GM18868 (cell line): ENCODE data around the gene CDADC1.

ENCODE experiments used
- ATAC-seq: cut with Tn5 transposase; IDR thresholded peaks from one replicate; pipeline ENCODE4 v1.9.1; 2021; ENCODE audit warnings: mild to moderate bottlenecking, moderate library complexity; ENCODE audit not compliant: unreplicated experiment

Gene CDADC1

DNA sequence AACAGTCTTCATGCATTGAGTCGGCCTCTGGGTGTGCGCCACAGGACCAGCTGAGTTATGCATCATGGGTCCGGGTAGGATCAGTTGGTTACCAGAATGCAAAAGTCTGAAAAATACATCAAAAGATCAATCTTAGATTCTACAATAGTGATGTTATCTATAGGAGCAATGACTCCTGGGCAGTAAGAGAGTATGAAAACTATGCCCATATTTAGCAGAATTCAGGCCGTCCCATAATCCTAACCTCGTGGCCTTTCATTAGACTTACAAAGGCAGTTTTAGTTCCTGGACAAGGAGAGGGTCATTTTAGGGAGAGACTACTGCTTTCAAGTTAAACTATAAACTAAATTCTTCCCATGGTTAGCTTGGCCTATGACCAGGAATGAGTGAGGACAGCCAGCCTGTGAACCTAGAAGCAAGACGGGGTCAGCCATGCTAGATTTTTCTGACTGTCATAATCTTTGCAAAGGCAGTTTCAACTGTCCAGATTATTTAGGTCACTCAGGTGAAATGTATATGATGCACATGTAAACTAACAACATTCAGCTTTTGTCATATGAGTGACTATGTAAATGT is 11.8 kb upstream of the CDADC1 start:
- ATAC-seq = no peak

DNA sequence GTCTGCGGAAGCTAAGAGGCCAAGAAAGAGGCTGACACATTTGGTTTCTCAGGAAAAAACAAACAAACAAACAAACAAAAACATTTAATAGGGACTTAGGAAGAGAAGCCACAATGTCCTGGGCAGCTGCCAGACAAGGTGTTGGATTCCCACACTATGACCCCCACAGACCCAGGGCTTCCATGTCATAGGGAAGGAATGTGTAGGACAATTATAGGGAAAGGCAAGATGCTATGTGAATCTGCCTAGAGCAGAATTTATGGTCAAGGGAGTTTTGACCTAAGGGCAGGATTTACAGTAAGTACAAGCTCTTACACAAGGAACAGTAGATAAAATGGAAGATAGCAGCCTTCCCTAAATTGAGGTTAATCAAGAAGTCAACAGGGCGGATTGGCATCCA is 9.1 kb upstream of the CDADC1 start:
- ATAC-seq = no peak

DNA sequence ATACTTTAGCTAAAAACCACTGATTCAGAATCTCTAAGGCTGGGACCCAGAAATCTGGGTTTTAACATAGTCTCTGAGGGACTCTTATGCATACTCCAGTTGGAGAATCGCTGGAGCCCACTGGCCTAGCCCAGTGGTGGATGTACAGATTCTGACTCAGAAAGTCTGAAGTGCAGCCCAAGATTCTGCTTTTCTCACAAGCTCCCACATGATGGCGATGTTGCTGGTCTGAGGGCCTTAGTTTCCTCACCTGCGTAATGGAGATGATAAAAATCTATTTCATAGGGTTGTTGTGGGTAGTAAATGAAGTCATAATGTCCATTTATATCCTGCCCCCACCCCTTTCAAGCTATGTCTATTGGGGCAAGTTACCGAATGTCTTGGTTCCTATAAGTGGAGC is 7.7 kb upstream of the CDADC1 start:
- ATAC-seq = peak; percentile 75

DNA sequence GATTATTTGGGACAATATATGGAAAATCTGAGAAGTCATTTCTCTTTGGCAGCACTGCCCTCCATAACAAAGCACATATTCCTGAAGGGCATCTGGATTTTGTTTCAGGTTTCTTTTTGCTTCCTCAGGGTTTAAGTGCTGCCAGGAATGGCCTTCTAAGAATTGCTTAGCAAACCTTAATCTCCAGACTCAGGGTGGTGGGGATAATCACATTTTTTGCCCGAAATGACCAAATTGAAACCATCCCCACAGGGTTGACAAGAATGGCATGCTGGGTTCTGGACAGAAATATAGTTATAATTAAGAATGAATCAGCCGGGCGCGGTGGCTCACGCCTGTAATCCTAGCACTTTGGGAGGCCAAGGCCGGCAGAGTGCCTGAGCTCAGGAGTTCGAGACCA is 6.4 kb upstream of the CDADC1 start:
- no peak for ATAC-seq

DNA sequence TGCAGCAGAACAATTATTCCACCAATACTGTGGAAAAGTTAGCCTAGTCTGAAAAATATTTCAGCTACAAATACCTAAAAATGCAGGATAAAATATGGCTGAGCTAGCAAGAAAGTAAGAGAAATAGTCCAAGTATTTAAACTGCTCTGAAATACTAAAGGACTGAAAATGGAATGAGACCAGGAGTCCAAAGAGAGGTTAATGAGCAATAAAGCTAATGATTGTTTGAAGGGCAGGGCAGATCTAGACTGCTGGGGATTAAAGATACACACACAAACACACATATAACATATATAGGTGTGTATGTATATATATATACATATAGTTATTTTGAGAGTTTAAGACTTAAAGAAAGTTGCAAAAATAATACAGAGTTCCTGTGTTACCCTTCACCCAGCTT is 2.6 kb upstream of the CDADC1 start:
- no peak for ATAC-seq

DNA sequence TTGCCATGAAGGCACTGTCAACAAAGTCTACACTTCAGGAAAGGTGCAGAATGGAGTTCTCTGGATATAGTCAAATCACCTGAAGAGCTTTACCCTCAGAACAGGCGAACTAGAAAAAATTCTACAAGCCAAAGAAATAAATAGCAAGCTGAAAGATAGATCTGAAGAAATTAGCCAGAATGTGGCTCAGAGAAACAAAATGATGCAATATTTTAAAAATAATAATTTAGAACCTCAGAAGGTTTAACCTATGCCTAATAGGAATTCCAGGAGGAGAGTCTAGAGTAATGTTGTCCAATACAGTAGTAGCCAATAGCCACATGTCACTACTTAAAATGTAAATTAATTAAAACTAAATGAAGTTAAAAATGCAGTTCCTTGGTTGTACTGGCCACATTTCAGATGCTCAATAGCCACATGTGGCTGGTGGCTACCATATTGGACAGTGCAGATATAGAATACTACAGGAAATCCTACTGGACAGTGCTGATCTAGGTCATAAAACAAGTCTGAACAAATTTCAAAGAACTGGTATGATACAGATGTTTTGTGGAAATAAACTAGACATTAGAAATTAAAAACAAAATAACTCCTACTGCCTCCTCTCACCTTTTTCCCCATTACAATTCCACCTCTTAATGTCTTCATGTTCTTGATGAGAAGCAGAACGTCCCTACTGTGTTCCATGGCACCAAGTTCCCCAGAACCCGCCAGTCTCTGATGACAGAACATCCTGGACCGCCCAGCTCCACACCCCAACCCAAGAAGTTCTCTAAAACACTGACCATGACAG is 679 bp upstream of the CDADC1 start:
- peak; percentile 34 for ATAC-seq

DNA sequence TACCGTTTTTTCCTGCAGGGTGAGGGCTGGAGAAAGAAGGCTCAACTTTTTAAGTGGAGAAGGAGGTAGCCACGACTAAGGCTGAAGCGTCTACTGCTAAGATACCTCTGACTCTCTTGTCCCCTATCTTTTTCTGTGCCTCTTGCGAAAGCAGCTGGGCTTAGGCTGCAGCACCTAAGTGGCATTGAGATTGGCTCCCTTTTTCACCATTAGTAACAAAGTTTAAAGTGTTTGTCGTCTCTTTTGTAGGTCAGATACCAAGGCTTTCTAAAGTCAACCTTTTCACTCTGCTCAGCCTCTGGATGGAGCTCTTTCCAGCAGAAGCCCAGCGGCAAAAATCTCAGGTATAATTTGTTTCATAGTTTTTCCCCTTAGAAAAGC is 887 bp downstream of the CDADC1 start:
- no peak for ATAC-seq

DNA sequence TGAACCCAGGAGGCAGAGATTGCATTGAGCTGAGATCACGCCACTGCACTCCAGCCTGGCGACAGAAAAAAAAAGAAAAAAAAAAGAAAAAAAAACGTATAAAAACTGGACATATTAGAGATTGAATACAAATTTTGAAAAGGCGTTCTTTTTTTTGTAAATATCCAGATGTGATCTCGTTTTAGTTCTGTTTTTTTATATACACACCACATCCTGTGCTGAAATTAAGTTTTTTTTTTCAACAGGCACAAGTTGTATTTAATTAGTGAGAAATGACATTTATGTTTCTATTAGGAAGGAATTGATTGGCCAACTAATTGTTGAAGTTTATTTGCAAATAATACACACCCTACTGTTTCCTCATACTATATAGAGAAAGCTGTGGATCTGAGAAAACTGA is 3.6 kb downstream of the CDADC1 start:
- no peak for ATAC-seq

DNA sequence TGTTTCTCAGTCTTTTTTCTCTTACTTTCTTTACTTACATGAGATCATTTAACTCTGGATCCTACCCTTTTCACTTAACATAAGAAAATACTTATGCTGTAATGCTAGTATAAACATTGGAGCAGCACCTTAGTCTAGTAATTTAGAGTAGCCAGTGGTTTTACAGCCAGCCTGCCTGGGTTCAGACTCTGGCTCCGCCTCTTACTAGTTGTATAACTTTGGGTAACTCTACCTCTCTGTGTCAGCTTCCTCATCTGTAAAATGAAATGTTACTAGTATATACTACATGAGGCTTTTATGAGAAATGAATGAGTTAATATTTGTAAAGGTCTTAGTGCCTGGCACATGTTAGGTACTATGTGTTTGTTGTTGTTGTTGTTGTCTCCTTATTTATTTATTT is 5.6 kb downstream of the CDADC1 start:
- ATAC-seq = no peak

DNA sequence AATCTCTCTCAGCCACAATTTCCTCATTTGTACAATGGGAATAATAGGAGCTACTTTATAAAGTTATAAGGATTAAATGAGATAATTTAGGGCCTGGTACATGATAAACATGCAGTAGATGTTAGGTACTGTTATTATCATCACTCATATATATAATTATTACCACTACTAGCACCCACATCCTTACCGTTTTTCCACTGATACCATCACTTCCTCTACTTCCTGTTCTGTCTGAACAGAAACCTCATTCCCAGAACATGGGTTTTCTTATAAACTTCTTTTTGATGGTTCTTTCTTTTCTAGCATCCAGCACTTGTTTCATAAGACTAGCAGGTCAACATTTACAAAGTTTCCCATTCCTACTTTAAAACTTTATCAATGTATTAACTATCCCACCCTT is 6.3 kb downstream of the CDADC1 start:
- no peak for ATAC-seq

DNA sequence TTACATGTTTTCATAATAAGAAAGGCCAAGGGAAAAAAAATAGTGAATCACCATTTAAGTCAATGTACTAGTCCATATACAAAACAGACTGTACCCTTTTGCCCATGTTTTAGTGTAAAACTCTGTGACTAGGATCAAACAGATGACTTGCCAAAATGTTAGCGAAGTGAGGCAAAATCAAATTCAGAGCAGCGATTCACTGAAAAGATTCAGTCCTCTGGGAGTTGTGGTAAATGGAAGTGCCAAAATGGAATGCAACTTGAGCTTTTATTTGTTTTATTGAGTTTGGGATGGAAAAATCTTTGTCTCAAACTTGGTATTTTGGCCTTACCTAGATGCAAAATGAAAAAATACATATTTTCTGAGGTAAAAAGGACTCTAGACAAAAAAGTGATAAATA is 9.1 kb downstream of the CDADC1 start:
- ATAC-seq = no peak

DNA sequence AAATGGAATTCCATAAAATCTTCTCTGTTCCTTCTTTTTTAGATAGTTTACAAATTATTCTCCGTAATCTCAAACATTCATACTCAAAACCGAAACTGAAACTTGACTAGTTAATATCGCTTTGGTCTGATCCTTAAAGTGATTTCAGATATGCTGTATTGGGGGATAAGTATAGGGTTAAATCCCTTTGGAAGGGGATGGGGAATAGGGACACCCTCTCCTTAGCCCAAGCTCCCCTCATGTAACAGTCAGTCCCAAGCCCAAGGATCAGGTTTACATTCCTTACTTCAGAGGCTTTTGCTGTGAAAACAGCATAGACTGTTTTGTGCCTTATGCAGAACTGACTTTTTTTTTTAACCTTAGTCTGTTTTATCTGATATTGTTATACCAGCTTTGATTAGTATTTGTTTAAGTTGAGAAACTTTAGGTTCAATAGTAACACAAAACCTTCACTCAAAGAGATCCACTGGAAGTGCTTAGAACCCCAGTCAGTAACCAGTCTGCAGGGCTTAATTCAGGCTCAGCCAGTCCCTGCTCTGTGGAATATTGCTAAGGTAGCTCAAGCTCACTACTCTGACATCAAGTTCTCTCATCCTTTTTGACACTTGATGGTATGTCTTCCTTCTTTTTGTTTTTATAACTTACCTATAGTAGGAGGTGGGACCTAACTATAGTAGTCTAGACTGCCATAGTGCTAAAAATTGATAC is 10.5 kb downstream of the CDADC1 start:
- ATAC-seq = no peak

DNA sequence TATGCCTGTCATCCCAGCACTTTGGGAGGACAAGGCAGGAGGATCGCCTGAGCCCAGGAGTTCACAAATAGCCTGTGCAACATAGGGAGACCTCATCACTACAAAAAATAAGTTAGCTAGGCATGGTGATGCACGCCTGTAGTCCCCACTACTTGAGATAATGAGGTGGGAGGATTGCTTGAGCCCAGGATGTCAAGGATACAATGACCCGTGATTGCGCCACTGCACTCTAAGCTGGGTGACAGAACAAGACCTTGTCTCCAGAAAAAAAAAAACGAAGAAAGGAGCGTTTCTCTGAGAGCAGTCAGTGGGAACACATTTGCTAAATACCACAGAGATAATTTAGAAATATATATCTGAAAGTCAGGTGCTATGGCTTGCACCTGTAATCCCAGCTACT is 11.9 kb downstream of the CDADC1 start:
- no peak for ATAC-seq

DNA sequence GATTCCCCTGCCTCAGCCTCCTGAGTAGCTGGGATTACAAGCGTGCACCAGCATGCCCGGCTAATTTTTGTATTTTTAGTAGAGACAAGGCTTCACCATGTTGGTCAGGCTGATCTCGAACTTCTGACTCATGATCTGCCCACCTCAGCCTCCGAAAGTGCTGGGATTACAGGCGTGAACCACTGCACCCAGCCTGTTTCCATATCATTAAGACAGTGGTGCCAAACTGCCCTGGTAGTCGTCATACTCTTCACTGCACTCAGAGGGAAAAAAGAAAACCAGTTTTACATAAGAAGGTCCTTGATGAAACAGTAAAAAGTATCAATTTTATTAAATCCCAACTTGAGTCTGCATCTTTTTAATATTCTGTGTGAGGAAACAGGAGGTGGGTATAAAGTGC is 14.9 kb downstream of the CDADC1 start:
- ATAC-seq = no peak

DNA sequence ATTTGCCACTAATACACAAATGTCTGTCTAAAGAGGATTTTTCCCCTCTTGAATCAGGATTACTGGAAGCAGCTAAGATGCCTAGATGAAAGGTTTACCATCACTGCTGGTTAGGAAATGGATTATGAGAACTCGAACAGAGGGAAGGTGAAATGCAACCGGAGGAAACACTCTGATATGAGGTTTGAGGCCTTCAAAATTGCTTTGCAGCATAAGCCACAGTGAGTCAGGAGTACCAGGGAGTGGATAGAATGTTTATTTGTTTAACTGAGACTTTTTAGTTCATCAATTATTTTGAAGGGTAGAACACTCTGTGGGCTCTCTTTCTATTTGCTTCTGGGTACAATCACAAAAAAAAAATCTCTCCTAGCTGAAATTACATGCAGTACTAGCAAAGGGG is 18.1 kb downstream of the CDADC1 start:
- ATAC-seq = no peak

DNA sequence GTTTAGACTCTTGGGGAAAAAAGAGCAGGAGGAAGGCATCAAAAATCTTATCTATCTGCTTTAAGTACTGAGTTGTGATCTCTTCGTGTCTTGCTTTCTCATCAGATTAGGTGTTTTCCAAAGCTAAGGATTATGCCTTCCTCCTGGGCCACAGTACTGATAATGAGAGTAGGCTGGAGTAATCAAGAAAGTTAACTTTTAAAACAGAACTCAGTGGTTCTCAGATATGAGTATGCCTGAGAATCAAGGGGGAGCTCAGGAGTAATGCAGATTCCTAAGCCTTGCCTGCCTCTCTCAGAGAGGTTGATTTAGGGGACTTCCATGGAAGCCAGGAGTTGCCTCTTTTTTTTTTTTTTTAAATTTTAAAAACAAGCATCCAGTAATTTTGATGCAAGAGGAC is 23.5 kb downstream of the CDADC1 start:
- peak; percentile 54 for ATAC-seq

DNA sequence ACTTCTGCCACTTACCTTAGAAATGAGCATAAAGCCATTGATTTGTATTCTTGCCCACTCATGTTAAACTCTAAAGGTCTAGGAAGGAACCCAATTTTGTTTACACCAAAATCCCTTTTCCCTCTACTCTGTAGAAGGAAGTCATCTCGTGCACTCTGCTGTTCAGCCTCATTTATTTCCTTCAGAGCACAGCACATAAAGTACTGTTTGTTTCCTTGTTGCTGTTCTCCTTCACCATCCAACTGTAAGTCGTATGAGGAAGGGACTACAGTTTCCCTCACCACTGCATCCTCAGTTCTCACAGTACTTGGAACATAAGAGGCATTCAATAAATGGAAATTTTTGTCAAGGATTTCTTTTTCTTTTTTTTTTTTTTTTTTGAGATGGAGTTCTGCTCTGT is 24.6 kb downstream of the CDADC1 start:
- ATAC-seq = no peak

DNA sequence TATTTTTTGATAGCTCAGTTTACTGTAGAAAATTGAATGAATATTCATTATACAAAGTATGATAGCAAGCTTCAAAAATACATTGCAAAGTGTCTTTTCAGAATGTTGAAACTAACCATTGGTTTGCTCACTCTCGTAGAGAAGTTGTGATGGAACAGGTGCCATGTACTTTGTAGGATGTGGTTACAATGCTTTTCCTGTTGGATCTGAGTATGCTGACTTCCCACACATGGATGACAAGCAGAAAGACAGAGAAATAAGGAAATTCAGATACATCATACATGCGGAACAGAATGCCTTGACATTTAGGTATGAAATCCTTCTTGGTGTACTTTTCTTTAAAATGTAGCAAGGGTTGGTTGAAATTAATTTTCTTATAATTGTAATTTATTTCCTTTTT is 30.5 kb downstream of the CDADC1 start:
- no peak for ATAC-seq

DNA sequence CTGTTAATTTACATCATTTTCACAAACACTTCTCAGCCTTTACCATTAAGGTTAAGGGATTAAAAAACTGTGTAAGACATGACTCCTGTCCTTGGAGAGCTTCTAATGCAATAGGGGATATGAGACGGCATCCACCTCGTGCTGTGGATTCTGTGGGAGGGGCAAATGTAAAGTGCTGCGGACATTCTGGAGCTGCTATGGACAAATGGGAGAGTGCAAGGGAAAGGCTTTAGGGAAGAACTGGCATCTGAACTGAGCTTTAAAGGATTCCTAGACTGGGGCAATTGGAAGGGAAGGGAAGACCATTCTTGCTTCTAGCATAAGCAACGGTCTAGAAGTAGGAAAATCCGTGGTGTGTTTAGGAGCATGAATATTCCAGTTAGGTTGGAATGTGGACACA is 31.4 kb downstream of the CDADC1 start:
- ATAC-seq = no peak

DNA sequence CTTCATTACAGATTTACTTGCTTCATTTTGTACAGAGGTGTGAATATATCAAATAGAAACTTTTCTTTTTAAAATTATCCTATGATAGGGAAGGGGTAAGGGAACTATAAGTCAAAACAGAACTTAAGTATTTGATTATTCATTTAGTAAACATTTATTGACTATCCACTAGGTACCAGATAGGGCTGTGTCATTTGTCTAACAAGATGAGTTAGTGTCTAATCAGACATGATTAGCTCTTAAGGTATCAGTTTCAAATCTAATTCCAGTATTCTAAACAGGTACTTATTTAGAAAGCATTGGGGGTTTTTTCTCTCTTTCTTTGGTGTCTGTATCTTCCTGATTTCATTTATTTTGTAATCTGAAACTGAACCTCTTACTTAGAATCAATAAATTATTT is 32.2 kb downstream of the CDADC1 start:
- no peak for ATAC-seq

DNA sequence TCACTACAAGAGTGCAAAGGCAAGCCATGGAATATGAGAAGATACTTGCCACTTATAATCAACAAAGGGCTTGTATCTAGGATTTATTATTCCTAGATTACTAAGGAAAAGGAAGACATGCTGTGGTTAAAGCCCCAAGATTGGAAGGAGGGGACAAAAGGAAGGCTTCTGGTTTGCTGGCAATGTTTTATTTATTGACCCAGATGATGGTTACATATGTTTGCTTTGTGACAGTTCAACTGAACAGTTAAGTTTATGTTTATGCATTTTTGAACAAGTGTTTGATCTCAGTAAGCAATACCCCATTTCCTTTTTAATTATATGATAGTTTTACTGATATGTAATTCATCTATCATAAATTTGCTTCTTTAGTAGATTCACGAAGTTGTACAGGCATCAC is 40.3 kb downstream of the CDADC1 start:
- no peak for ATAC-seq

DNA sequence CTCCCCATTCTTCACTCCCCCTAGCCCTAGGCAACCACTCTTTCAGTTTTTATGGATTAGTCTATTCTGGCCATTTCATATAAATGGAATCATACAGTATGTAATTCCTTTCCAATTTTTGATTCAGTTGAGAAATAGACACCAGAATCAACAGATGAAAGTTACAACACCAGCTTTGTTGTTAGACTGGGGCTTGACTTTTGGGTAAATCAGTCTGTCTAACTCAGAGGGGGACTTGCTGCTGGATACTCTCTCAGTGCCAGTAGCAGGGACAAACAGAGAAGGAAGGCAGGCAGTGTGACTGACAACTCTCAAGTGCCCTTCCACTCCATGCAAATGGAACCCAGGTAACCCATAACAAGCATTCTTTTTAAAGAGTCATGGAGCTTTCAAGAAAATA is 40.7 kb downstream of the CDADC1 start:
- no peak for ATAC-seq
